ENCODE results near the gene RNF227. TPM values are rescaled to one million over a fixed set of nuclear protein-coding genes. Genes with fewer than 3 reads are reported as not detected.

The RNF227 gene
- total RNA-seq, 1 experiment from 2014 or later = 1.1 TPM

DNA sequence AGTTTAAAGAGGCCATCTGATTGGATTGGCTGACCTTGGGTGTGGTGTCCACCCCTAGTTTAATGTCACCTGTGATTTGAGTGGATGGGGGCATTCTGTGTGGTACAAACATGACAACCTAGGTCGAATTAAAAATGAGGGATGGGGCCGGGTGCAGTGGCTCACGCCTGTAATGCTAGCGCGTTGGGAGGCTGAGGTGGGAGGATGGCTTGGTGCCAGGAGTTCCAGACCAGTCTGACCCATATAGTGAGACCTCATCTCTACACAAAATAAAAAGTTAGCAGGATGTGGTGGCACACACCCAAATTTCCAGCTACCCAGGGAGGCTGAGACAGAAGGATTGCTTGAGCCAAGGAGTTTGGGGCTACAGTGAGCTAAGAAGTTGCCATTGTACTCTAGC lies 30.4 kb upstream of the RNF227 start:
- ChIA-PET CTCF (no interaction called here), POLR2A (ENCODE audit: low non-redundant PET) (interaction anchor here (0.7 kb wide), 1 partner anchor 179 kb away, joined by 4 read pairs; no protein-coding TSS in a partner anchor)
- Histone ChIP-seq H3K4me1 (ENCODE audit: insufficient read depth, low read length, poor library complexity, severe bottlenecking) (no peaks in the 10 kb centered on the region), H3K27me3 (replicated peaks; ENCODE audit: insufficient read depth, low read depth, low read length, poor library complexity) (no peaks in the 10 kb centered on the region), H3K27ac (ENCODE audit: low read depth, low read length, poor library complexity, severe bottlenecking) (no peak overlapping the region), H3K4me3 (ENCODE audit: low read depth, low read length, poor library complexity, severe bottlenecking) (no peak overlapping the region), H3K36me3 (ENCODE audit: insufficient read depth, low read length, poor library complexity, severe bottlenecking) (peaks cover 72% of the 10 kb centered on the region), H3K9me3 (ENCODE audit: low read depth, low read length, poor library complexity, severe bottlenecking) (no peaks in the 10 kb centered on the region)
- TF ChIP-seq CTCF (conservative IDR thresholded peaks at IDR 0.05; ENCODE audit: low read depth, low read length) (no peak), EZH2 (IDR thresholded peaks at IDR 0.05; ENCODE audit: borderline replicate concordance, low read depth, low read length, poor library complexity, severe bottlenecking) (no peak)
- no TSS peak for BruUV-seq (replicated peaks)
- no peak for DNase-seq (ENCODE audit: low spot score)
- intact Hi-C loops (cut with micrococcal nuclease; ENCODE audit: unreplicated experiment) = no loop called here

GRCh38 chr17:7945651-7946050 lies 29.6 kb upstream of the RNF227 start:
- TF ChIP-seq CTCF (conservative IDR thresholded peaks at IDR 0.05; ENCODE audit: low read depth, low read length) (no peak), EZH2 (IDR thresholded peaks at IDR 0.05; ENCODE audit: borderline replicate concordance, low read depth, low read length, poor library complexity, severe bottlenecking) (no peak)
- no TSS peak for BruUV-seq (replicated peaks)
- ChIA-PET POLR2A (ENCODE audit: low non-redundant PET) (interaction anchor here (0.7 kb wide), 1 partner anchor 241 kb away, joined by 3 read pairs; no protein-coding TSS in a partner anchor), CTCF (no interaction called here)
- Histone ChIP-seq H3K27ac (ENCODE audit: low read depth, low read length, poor library complexity, severe bottlenecking) (no peak overlapping the region), H3K4me1 (ENCODE audit: insufficient read depth, low read length, poor library complexity, severe bottlenecking) (no peaks in the 10 kb centered on the region), H3K36me3 (ENCODE audit: insufficient read depth, low read length, poor library complexity, severe bottlenecking) (peaks cover 78% of the 10 kb centered on the region), H3K4me3 (ENCODE audit: low read depth, low read length, poor library complexity, severe bottlenecking) (no peak overlapping the region), H3K27me3 (replicated peaks; ENCODE audit: insufficient read depth, low read depth, low read length, poor library complexity) (no peaks in the 10 kb centered on the region), H3K9me3 (ENCODE audit: low read depth, low read length, poor library complexity, severe bottlenecking) (no peaks in the 10 kb centered on the region)
- intact Hi-C loops (cut with micrococcal nuclease; ENCODE audit: unreplicated experiment) = no loop called here
- no peak for DNase-seq (ENCODE audit: low spot score)

DNA sequence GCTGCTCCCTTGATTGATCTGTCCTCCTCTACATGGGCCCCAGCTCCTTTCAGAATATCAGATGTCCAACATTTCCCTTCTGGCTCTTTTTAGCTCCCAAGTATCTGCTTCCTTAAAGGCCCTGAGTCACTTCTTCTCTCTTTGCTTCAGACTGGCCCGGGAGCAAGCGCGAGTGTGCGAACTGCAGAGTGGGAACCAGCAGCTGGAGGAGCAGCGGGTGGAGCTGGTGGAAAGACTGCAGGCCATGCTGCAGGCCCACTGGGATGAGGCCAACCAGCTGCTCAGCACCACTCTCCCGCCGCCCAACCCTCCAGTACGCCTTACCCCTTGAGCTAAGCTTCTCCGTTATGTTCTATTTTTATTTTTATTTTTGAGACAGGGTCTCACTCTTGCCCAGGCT lies 28.2 kb upstream of the RNF227 start:
- no peak for TF ChIP-seq EZH2 (IDR thresholded peaks at IDR 0.05; ENCODE audit: borderline replicate concordance, low read depth, low read length, poor library complexity, severe bottlenecking)
- TF ChIP-seq CTCF (conservative IDR thresholded peaks at IDR 0.05; ENCODE audit: low read depth, low read length) = no peak
- CTCF ChIA-PET = no interaction called here
- Histone ChIP-seq H3K27ac (ENCODE audit: low read depth, low read length, poor library complexity, severe bottlenecking) (no peak overlapping the region), H3K4me3 (ENCODE audit: low read depth, low read length, poor library complexity, severe bottlenecking) (no peak overlapping the region), H3K9me3 (ENCODE audit: low read depth, low read length, poor library complexity, severe bottlenecking) (no peaks in the 10 kb centered on the region), H3K36me3 (ENCODE audit: insufficient read depth, low read length, poor library complexity, severe bottlenecking) (peaks cover 86% of the 10 kb centered on the region), H3K4me1 (ENCODE audit: insufficient read depth, low read length, poor library complexity, severe bottlenecking) (no peaks in the 10 kb centered on the region), H3K27me3 (replicated peaks; ENCODE audit: insufficient read depth, low read depth, low read length, poor library complexity) (no peaks in the 10 kb centered on the region)
- POLR2A ChIA-PET (ENCODE audit: low non-redundant PET) = interaction anchor here (0.6 kb wide), 1 partner anchor 248 kb away, joined by 3 read pairs; no protein-coding TSS in a partner anchor
- no peak for DNase-seq (ENCODE audit: low spot score)
- intact Hi-C loops (cut with micrococcal nuclease; ENCODE audit: unreplicated experiment) = no loop called here
- BruUV-seq (replicated peaks) = no TSS peak

Measured in A673 (cell line).